ENCODE measurements around the gene HOXB4.

Gene HOXB4

DNA sequence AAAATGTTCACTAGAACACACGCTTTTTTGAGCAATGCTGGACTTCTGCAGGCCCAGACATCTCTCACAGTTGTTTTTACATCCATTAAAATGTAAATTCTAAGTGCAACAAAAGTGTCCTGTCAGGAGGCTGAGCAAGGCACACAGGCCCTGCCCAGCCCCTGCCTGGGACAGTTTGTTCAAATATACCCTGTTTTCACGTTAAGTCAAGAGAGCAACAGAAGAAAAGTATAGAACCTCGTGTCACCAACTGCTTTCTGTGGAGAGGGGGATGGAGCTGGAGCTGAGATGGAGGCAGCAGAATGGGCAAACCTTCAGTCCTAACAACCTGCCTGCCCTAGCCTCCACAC is 28.9 kb downstream of the HOXB4 start:
- no peak overlapping the region for H3K4ac ChIP-seq (ENCODE audit: low read depth, low read length)
- H3K9ac ChIP-seq (ENCODE audit: low read length): no peak overlapping the region
- H2AK5ac ChIP-seq (ENCODE audit: low read length): no peak overlapping the region
- peak overlapping the region; percentile 33 for H4K12ac ChIP-seq (ENCODE audit: low read depth, low read length)
- H3K27ac ChIP-seq (ENCODE audit: low read depth, low read length): no peak overlapping the region
- WGBS (ENCODE audit: extremely low coverage, insufficient coverage, insufficient read length): no CpG with 5 or more reads among the region's 3 CpGs
- H3K14ac ChIP-seq (ENCODE audit: low read length): no peak overlapping the region
- no peak overlapping the region for H4K91ac ChIP-seq (ENCODE audit: low read depth, low read length)
- peaks cover 14 to 42% of the 10 kb centered on the region in 2 experiments for H3K4me1 ChIP-seq (ENCODE audit: control insufficient read depth in 1 of 2, insufficient read depth in 2 of 2, low read length in 2 of 2)
- H2BK120ac ChIP-seq (ENCODE audit: insufficient read depth, low read length, poor library complexity): no peak overlapping the region
- no peak for DNase-seq
- no peaks in the 10 kb centered on the region for H3K27me3 ChIP-seq (ENCODE audit: insufficient read depth, low read length)
- H3K79me2 ChIP-seq (ENCODE audit: control insufficient read depth, insufficient read depth, low read length, poor library complexity): peaks cover 4% of the 10 kb centered on the region
- no peak overlapping the region for H3K18ac ChIP-seq (ENCODE audit: low read length)
- H2BK5ac ChIP-seq (ENCODE audit: low read depth, low read length, poor library complexity): no peak overlapping the region
- H3K23ac ChIP-seq (ENCODE audit: low read length): no peak overlapping the region
- peaks cover 24% of the 10 kb centered on the region for H3K79me1 ChIP-seq (ENCODE audit: low read length)
- H2BK12ac ChIP-seq (ENCODE audit: low read length): no peak overlapping the region
- no peak overlapping the region for H3K4me3 ChIP-seq (ENCODE audit: low read depth, low read length)
- H3K9me3 ChIP-seq (ENCODE audit: insufficient read depth, low read depth, low read length): no peaks in the 10 kb centered on the region
- peaks cover 9 to 14% of the 10 kb centered on the region in 2 experiments for H3K36me3 ChIP-seq (ENCODE audit: control insufficient read depth in 1 of 2, insufficient read depth in 2 of 2, low read length in 2 of 2)
- H2AFZ ChIP-seq (ENCODE audit: insufficient read depth, low read length, poor library complexity): no peak overlapping the region
- no peak overlapping the region for H4K8ac ChIP-seq (ENCODE audit: low read depth, low read length)
- no peak overlapping the region for H3K4me2 ChIP-seq (ENCODE audit: low read length)

DNA sequence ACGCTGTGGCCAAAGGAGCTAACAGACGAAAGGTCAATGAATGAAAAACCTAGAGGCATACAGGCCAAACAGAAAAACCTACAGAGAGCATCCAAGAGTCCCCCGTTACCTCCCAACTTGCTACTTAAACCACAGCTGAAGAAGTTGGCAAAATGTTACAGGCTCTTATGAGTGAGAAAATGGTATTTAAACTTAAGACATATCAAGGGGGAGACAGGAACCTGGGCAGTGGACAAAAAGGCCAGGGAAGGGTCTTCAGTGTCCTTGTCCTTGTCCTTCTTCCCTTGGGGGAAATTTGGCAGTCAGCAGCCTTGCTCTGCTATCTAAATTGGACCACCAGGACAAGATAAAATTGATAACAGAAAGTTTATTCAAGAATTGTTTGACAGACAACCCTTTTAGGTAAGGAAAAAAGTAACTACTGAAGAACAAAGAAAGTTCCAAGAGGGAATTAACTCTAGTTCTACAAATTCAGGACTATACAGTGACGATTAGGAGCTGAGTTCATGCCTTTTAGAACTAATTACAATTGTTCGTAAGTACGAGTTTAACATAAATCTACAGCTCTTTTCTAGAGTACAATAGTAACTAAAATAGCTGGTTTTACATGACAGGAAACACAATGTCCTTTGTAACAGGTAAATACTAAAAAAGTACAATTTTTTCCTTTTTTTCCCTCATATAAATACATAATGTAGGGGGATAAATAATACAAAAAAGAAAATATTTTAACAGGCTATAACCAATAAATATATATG is 29.4 kb downstream of the HOXB4 start:
- Histone ChIP-seq H4K8ac (ENCODE audit: low read depth, low read length) (no peak overlapping the region), H2BK120ac (ENCODE audit: insufficient read depth, low read length, poor library complexity) (no peak overlapping the region), H2AFZ (ENCODE audit: insufficient read depth, low read length, poor library complexity) (no peak overlapping the region), H3K27ac (ENCODE audit: low read depth, low read length) (no peak overlapping the region), H3K14ac (ENCODE audit: low read length) (no peak overlapping the region), H3K4ac (ENCODE audit: low read depth, low read length) (no peak overlapping the region), H2BK5ac (ENCODE audit: low read depth, low read length, poor library complexity) (no peak overlapping the region), H3K4me2 (ENCODE audit: low read length) (no peak overlapping the region), H3K9ac (ENCODE audit: low read length) (no peak overlapping the region), H3K27me3 (ENCODE audit: insufficient read depth, low read length) (no peaks in the 10 kb centered on the region), H2BK12ac (ENCODE audit: low read length) (no peak overlapping the region), H3K4me3 (ENCODE audit: low read depth, low read length) (no peak overlapping the region), H2AK5ac (ENCODE audit: low read length) (no peak overlapping the region), H3K79me2 (ENCODE audit: control insufficient read depth, insufficient read depth, low read length, poor library complexity) (peaks cover 7% of the 10 kb centered on the region), H3K9me3 (ENCODE audit: insufficient read depth, low read depth, low read length) (no peaks in the 10 kb centered on the region), H4K12ac (ENCODE audit: low read depth, low read length) (no peak overlapping the region), H3K79me1 (ENCODE audit: low read length) (peaks cover 29% of the 10 kb centered on the region), H4K91ac (ENCODE audit: low read depth, low read length) (no peak overlapping the region), H3K36me3 (ENCODE audit: control insufficient read depth in 1 of 2, insufficient read depth in 2 of 2, low read length in 2 of 2) (peaks cover 9 to 14% of the 10 kb centered on the region in 2 experiments), H3K23ac (ENCODE audit: low read length) (no peak overlapping the region), H3K4me1 (ENCODE audit: control insufficient read depth in 1 of 2, insufficient read depth in 2 of 2, low read length in 2 of 2) (peaks cover 14 to 41% of the 10 kb centered on the region in 2 experiments), H3K18ac (ENCODE audit: low read length) (no peak overlapping the region)
- no CpG with 5 or more reads among the region's 6 CpGs for WGBS (ENCODE audit: extremely low coverage, insufficient coverage, insufficient read length)
- no peak for DNase-seq

DNA sequence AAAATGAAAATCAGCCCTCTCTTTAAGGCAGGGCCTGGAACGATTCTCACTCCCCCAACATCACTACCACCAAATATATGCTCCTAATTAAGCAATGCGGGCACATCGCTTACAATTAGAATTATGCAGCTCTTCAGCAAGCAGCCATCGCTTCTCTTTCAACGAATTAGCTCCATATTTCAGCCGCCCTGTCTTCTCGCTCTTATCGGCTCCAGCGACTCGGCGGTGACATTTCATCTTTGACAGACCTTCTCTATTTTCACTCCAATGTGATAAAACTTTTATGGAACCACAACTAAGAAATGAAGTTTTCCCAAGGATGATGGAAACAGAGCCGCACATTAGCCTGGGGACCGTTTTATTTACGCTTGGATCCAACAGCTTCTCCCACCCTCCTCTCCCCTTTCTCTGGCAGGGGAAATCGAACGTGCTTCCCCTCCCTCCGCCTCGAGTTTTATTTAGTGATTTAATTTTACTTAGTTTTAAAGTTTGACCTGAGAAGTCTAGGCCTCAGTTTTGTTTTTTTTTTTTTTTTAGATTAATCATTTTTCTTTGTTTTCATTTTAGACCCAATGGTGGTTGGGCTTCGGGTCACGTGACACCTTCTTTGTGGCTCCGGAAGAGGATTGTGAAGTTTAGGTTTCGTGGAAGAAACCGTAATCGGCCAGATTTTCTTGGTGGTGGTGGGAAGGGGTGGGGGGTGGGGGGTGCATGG is 30.2 kb downstream of the HOXB4 start:
- Histone ChIP-seq H3K4ac (ENCODE audit: low read depth, low read length) (no peak overlapping the region), H3K9me3 (ENCODE audit: insufficient read depth, low read depth, low read length) (no peaks in the 10 kb centered on the region), H3K4me3 (ENCODE audit: low read depth, low read length) (no peak overlapping the region), H3K23ac (ENCODE audit: low read length) (no peak overlapping the region), H3K4me2 (ENCODE audit: low read length) (peak overlapping the region; percentile 13), H3K79me2 (ENCODE audit: control insufficient read depth, insufficient read depth, low read length, poor library complexity) (peaks cover 14% of the 10 kb centered on the region), H4K12ac (ENCODE audit: low read depth, low read length) (no peak overlapping the region), H3K27ac (ENCODE audit: low read depth, low read length) (no peak overlapping the region), H3K27me3 (ENCODE audit: insufficient read depth, low read length) (no peaks in the 10 kb centered on the region), H3K4me1 (ENCODE audit: control insufficient read depth in 1 of 2, insufficient read depth in 2 of 2, low read length in 2 of 2) (peaks cover 14 to 39% of the 10 kb centered on the region in 2 experiments), H3K9ac (ENCODE audit: low read length) (no peak overlapping the region), H2BK120ac (ENCODE audit: insufficient read depth, low read length, poor library complexity) (no peak overlapping the region), H3K36me3 (ENCODE audit: control insufficient read depth in 1 of 2, insufficient read depth in 2 of 2, low read length in 2 of 2) (peaks cover 9 to 18% of the 10 kb centered on the region in 2 experiments), H4K8ac (ENCODE audit: low read depth, low read length) (no peak overlapping the region), H4K91ac (ENCODE audit: low read depth, low read length) (no peak overlapping the region), H2BK12ac (ENCODE audit: low read length) (no peak overlapping the region), H3K79me1 (ENCODE audit: low read length) (peaks cover 36% of the 10 kb centered on the region), H2AK5ac (ENCODE audit: low read length) (no peak overlapping the region), H2AFZ (ENCODE audit: insufficient read depth, low read length, poor library complexity) (no peak overlapping the region), H3K18ac (ENCODE audit: low read length) (no peak overlapping the region), H3K14ac (ENCODE audit: low read length) (no peak overlapping the region), H2BK5ac (ENCODE audit: low read depth, low read length, poor library complexity) (no peak overlapping the region)
- DNase-seq: no peak
- no CpG with 5 or more reads among the region's 24 CpGs for WGBS (ENCODE audit: extremely low coverage, insufficient coverage, insufficient read length)

DNA sequence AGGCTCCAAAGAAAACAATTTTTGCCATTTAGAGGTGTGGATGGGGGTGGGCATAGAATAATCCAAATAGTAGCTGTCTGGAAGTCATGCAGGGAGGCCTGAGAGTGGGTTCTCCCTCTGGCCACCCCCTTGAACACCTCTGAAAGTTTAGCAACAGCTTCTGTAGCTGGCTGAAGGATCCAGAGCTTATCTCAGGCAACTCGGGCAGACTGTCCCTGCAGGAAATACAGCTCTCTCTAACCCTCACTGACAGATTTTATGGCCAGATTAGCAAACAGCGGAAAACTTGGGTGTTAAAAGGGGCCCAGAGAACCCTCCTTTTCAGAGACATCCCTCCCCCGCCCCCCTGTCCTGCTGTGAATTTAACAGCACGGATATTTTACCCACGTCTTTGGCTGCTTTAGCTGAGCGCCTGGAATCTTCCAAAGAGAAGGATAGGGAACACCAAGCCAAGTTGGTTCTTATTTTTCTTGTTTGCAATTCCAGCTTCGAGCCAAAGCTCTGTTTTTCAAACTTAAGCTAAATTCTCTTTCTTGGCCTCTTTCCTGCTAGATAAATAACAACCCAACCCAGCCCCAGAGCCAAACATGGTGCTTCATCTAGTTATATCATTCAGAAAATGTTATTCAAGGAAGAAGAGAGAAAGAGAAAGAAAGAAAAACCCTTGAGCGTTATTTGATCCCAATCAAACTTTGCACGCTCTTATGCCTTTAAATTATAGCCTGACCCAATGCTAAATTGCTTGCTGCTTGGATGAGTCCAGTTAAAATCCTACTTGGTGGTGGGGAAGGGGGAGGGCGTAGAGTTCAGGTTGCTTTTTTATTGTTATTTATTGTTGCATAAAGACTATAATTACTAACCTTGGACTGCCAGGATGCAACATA is 31.0 kb downstream of the HOXB4 start:
- Histone ChIP-seq H3K9ac (ENCODE audit: low read length) (no peak overlapping the region), H3K23ac (ENCODE audit: low read length) (no peak overlapping the region), H3K79me2 (ENCODE audit: control insufficient read depth, insufficient read depth, low read length, poor library complexity) (peaks cover 19% of the 10 kb centered on the region), H2AFZ (ENCODE audit: insufficient read depth, low read length, poor library complexity) (no peak overlapping the region), H4K12ac (ENCODE audit: low read depth, low read length) (no peak overlapping the region), H3K4me2 (ENCODE audit: low read length) (peak overlapping the region; percentile 46), H4K91ac (ENCODE audit: low read depth, low read length) (peak overlapping the region; percentile 8), H3K18ac (ENCODE audit: low read length) (peak overlapping the region; percentile 4), H3K4me1 (ENCODE audit: control insufficient read depth in 1 of 2, insufficient read depth in 2 of 2, low read length in 2 of 2) (peaks cover 15 to 36% of the 10 kb centered on the region in 2 experiments), H3K14ac (ENCODE audit: low read length) (peak overlapping the region; percentile 35), H3K36me3 (ENCODE audit: control insufficient read depth in 1 of 2, insufficient read depth in 2 of 2, low read length in 2 of 2) (peaks cover 10 to 22% of the 10 kb centered on the region in 2 experiments), H3K4ac (ENCODE audit: low read depth, low read length) (no peak overlapping the region), H4K8ac (ENCODE audit: low read depth, low read length) (no peak overlapping the region), H3K79me1 (ENCODE audit: low read length) (peaks cover 40% of the 10 kb centered on the region), H2BK12ac (ENCODE audit: low read length) (peak overlapping the region; percentile 56), H2BK120ac (ENCODE audit: insufficient read depth, low read length, poor library complexity) (peak overlapping the region; percentile 30), H3K27ac (ENCODE audit: low read depth, low read length) (peak overlapping the region; percentile 68), H3K27me3 (ENCODE audit: insufficient read depth, low read length) (no peaks in the 10 kb centered on the region), H3K9me3 (ENCODE audit: insufficient read depth, low read depth, low read length) (no peaks in the 10 kb centered on the region), H2AK5ac (ENCODE audit: low read length) (peak overlapping the region; percentile 28), H2BK5ac (ENCODE audit: low read depth, low read length, poor library complexity) (peak overlapping the region; percentile 7), H3K4me3 (ENCODE audit: low read depth, low read length) (no peak overlapping the region)
- no CpG with 5 or more reads among the region's 10 CpGs for WGBS (ENCODE audit: extremely low coverage, insufficient coverage, insufficient read length)
- DNase-seq: no peak

All from trophoblast cell (in vitro differentiated cells and primary cell).